HG02763 (cell line): ENCODE measurements around the gene MAK.
A peak's percentile ranks its signal among the peaks of the same experiment; 100 is the strongest.
"Not testable (repeated sequence)": the region's sequence is repeated elsewhere in the genome, so short reads cannot be mapped to it uniquely, and the experiment has no call there.

Source experiments
- ATAC-seq: cut with Tn5 transposase; IDR thresholded peaks from one replicate; pipeline ENCODE4 v1.9.1; 2021; ENCODE audit warnings: mild to moderate bottlenecking, moderate library complexity; ENCODE audit not compliant: unreplicated experiment

The MAK gene

DNA sequence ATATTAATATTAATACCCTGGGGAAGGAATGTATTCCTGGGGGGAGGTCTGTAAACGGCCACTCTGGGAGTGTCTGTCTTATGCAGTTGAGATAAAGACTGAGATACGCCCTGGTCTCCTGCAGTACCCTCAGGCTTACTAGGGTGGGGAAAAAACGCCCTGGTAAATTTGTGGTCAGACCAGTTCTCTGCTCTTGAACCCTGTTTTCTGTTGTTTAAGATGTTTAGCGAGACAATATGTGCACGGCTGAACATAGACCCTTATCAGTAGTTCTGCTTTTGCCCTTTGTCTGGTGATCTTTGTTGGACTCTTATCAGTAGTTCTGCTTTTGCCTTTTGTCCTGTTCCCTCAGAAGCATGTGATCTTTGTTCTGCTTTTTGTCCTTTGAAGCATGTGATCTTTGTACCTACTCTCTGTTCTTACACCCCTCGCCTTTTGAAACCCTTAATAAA is 15.5 kb upstream of the MAK start:
- not testable (repeated sequence) for ATAC-seq

DNA sequence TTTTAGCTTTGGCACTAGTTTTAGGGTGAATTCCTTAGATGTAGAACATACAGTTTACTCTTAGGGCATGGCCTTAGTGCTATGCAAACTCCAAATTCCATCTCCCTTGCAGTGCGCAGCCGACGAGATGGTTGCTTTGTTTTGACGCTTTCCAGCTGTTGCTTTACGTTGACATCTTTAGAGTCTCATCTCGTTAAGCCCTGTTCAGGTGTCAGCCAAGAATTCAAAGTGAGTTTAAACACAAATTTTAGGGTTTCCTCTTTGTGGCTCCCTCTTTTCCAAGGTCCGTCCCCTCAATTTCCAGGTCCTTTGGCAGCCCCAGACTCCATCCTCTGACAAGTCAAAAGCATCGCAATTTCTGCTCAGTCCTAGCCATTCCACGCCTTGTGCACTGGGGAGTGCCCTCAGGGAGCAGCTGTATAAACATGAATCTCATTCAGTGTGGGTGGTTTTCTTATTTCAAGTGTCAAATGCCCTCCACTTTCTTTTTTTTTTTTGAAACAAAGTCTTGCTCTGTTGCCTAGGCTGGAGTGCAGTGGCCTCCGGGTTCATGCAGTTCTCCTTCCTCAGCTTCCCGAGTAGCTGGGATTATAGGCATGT is 14.1 kb upstream of the MAK start:
- ATAC-seq = no peak

DNA sequence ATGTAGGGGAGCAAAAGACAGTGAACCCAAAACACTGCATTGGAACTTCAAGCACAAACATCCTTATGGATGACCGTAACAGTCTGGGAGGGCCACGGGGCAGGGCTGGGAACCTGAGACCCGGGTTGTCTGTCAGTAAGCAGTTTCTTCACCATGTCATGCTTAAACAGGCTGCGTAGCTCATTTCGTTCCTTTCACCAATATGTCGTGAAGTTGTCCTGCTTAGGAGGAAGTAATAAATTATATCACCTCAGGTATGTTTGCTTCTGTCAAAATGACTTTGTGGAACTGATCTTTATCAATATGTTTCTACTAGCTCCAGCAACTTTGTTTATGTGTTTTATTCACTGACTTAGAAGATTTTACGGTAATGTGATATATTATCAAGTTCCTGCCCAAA is 12.4 kb upstream of the MAK start:
- ATAC-seq = no peak

DNA sequence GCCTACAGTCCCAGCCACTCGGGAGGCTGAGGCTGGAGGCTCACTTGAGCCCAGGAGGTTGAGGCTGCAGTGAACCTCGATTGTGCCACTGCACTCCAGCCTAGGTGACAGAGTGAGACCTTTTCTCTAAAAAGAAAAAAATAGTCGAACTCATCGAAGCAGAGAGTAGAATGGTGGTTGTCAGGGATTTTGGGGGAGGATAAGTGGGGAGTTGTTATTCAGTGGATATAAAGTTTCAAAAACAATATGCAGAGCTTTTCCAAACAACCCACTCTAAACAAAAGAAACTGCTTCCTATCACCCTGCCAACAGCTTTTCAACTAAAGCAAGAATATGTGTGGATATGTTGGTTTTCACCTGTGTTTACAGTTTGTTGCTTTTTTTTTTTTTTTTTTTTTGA is 11.6 kb upstream of the MAK start:
- no peak for ATAC-seq

DNA sequence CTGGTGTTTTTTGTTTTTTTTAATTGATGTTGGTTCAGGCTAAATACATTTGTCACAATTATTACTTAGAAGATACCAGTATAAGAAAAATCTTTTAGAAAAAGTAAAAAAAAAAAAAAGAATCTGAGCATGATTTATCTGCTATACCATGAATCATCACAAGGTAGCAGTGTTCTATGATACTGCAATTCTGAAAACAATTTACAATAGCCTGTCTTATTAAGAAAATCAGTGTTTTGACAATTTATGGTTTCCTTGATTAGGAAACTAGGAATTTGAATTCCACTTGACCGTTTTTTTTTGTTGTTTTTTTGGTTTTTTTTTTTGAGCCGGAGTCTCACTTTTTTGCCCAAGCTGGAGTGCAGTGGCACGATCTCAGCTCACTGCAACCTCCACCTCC is 9.3 kb upstream of the MAK start:
- no peak for ATAC-seq

DNA sequence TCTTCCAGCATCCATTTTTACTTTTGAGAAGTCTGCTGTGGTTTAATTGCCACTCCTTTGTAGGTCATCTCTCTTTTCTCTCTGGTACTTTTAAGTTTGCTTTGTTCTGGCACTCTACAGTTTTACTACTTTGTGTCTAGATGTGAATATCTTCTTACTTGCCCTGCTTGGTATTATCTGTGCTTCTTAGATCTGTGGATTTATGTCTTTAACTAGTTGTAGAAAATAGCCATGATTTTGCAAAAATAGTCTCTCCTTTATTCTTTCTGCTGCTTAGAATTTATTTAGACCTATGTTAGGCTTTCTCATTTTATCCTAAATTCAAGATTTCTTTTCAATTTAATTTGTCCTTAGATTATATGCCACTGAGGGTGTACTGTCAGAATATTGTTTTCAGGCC is 5.2 kb upstream of the MAK start:
- no peak for ATAC-seq

DNA sequence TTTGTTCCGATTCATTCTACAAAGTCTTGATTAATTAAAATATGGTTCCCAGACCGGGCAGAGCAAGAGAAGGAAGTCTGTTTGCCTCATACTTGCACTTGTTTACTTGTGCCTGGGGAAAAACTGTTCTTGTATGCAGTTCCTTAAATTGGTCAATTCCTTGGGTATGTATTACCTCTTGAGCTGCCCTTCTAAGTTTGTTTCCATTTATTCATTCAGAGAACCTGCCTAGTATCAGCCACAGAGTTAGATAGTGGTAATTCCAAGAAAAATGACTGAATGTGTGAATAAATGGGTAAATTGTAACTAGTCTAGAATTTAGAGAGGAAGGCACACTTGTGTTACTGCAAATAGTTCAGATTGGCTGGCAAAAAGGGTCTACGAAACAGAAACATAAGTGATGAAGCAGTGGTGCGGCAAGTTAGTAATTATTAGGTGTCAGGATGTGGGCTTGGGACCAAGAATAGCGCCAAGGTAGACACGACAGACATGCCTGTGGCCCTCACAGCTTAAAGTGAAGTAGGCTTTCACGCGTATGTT is 525 bp upstream of the MAK start:
- peak; percentile 63 for ATAC-seq

DNA sequence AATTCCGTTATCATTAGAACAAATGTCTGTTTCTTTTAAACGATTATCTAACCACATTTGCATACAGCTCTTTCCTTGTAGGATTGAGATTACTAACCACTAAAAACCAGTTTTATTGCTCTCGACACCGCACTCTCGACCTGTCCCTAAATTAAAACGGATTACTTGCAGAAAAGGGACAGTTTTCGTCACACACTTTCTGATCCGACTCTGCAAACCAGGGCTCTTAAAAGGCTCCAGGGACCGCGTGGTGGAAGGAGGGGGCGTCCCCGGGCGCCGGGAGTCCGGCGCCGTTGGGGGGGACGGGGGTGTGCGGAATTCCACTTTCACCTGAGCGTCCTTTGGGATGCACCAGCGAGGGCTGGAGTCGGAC is 731 bp downstream of the MAK start:
- no peak for ATAC-seq

DNA sequence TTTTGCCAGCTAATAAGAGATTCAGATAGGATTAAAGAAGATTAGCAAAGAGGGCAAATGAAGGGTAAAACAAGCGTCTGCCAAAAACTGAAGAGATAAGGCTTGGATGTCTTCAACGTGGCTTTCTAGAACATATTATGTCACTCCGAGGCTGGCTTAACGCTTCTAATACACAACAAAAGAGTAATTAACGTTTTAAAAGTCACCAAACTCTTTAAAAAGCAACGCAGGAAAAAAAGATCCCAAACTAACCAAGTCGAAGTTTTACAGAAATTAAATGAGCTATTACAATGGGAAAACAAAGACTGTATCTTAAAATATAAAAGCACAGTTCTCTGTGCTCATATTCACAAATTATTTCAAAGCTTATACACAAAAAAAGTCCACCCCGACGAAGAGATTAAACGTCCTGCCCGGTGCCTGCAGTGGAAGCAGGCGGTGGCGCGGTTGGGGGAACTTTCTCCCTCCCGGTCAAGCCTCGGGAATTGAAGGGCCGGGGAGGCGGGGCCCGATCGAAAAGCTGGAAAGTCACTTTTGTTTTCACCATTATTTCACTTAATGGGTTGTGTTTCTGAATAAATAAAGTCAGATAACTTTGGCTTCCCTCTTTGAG is 1.2 kb downstream of the MAK start:
- no peak for ATAC-seq

DNA sequence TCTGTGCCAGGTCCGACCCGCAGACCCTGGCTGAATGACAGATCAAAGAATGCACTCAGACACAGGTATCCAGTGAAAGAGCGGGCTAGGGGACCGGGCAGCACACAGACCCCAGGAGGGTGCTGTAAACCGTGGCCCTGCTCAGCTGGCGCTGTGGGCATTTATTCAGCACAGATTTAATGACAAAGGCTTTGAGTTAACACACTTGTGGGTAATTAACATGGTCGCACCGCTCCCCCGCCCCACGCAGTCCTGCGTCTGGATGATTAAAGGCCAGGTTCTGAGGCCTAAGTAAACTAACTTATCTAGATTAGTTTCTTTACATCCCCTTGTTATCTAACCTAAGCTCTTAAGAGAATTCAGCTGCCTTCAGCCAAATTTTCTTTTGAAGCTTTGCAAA is 3.5 kb downstream of the MAK start:
- no peak for ATAC-seq

DNA sequence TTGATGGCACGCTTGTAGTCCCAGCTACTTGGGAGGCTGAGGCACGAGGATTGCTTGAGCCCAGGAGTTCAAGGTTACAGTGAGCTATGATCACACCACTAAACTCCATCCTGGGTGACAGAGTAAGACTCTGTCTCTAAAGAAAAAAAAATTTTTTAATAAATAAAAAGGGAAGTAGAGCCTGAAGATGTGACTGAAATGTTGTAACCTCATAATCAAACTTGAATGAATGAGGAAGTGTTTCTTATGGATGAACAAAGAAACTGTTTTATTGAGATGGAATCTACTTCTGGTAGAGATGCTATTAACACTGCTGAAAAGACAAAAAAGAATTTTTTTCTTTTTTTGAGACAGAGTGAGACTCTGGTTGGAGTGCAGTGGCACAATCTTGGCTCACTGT is 6.7 kb downstream of the MAK start:
- ATAC-seq = no peak

DNA sequence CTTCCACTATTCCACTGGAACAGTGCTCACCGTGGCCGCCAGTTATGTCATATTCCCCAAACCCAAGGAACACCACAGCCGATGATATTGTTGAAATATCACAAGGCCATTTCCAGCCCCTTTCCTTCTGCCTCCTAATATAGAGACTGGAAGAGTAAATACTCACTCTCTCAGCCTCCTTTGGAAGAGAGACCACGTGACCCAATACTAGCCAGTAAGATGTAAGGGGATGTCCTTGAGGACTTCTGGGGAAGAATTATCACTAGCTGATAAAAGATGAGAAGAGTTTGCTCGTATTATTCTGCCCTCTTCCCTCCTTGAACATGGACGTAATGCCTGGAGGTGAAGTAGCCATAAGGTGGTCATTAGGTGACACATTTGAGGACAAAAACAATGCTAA is 13.5 kb downstream of the MAK start:
- no peak for ATAC-seq

DNA sequence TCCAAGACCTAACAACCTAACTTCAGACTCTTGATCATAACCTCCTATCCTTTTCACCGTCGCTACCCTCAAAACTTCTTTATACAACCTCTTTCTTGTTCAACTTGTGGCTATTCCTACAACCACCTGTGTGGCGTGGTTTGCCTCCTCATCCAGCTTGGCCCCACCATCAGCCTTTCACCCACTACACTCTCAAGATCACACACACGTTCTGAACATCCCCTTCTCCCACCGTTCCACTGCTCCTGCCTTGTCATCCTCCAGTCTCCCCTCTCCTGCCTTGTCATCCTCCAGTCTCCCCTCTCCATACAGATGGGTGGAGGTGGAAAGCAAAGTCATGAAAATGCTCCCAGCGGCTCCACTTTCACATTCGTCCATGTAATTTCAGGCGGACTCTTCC is 14.0 kb downstream of the MAK start:
- no peak for ATAC-seq

DNA sequence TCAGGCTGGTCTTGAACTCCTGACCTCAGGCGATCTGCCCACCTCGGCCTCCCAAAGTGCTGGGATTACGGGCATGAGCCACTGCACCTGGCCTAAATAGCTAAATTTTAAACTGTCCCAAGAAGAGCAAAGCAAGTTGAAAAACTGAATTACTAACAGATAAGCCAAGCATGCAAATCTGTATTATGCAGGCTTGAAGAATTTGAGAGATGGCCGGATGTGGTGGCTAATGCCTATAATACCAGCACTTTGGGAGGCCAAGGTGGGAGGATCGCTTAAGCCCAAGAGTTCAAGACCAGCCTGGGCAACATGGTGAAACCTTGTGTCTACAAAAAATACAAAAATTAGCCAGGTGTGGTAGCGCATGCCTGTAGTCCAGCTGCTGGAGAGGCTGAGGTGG is 24.2 kb downstream of the MAK start:
- ATAC-seq = not testable (repeated sequence)

DNA sequence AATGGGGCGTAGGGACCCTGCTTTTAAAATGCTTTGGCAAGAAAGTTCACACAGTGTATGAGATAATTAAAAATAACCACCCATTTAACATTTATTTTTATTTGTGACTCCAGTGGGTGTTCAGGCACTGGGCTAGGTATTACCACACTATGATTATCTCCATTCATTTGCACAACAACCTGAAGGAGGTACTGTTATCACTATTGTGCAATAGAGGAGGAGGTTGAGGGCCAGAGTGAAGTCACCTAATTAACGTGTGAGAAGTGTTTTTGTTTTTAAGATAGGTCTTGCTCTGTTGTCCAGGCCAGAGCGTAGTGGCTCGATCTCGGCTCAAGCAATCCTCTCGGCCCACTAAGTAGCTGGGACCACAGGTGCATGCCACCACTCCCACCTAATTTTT is 29.2 kb downstream of the MAK start:
- no peak for ATAC-seq

DNA sequence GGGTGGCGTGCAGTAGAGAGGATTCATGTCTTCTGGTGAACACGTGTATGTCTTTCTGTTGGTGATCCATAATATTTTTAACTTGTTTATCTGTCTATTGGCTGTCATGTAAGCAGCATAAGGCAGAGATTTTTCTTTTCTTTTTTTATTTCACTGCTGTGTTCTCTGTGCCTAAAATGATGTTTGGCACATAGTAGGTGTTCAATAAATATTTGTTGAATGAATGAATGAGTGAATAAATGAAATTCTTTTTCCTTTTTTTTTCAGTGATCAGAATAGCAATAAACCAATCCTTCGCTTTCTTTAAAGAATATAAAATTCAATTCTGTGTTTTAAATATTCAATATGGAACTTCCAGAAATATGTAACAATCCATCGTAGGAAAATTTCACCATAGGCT is 30.0 kb downstream of the MAK start:
- no peak for ATAC-seq

DNA sequence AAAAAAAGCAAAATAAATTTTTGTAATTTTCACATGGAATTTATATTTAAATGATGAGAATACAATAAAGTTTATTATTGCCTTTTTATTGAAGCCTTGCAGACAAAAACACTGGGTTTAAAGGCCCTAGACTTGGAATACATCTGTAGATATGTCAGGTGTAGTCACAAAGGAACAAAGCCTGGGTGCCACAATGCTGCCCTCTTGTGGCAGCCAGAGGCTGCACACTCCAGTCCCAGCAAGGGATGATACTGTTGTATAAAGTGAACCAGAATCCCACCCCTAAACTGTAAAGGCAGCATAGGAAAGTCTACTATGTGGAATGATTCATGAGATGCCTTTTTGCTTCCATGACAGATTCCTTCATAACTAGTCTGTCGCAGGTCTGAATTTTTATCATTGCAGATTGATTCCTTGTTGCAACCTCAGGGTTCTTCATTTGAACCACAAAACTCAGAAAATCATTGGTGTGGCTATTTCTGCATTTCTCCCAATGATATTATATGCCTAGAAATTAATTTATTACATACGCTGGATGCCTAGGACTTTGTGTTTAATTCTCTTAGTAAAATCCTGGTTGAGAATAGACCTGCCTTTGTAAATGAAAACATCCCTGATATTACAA is 37.0 kb downstream of the MAK start:
- peak; percentile 87 for ATAC-seq

DNA sequence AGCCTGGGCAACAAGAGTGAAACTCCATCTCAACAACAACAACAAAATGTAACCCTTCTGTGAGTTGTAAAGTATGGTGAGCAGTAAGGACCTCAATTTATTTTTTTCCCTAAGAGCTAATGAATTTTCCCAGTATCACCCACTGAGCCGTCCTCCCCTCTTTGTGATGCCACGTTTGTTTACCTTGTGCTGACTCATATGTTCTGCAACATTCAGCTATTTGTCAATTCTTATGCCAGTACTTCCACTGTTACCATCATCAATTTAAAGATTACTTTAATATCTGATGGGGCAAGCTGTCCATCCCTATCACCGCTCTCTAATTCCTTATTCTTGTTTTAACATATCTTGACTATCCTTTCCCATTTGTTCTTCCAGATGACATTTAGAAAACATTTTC is 37.5 kb downstream of the MAK start:
- no peak for ATAC-seq

DNA sequence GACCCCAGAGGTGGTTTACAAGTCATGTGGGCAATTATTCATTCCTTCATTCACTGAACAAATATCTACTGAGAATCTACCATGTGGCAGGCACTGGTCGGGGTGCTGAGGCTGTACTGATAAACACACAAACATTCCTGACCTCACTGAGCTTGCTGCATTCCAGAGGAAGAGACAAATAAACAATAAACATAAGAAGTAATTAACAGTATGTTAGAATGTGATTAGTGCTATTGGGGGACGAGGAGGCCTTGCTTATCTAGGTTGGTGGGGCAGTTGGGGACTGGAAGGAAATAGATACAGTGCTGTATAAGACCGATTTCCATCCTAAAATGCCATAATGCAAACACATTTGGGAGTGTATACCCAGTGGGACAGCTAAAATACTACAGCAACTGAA is 44.1 kb downstream of the MAK start:
- no peak for ATAC-seq

DNA sequence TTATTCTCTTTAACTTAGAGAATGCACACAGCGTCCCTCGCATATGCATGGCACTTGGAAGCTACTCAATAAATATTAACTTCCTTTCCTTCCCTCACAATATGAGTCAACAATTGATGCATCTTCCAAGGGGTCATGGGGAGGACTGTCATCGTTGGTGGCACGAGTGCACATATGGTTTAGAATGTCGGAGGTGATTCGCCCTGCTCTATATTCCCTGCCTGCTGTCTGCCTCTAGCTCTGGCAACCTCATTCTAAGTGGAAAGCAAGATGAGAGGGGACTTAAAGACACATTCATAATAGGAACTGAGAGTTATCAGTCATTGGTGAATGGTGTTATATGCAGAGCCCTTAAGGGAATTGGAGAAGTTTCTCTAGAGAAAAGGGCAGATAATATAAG is 44.6 kb downstream of the MAK start:
- no peak for ATAC-seq

DNA sequence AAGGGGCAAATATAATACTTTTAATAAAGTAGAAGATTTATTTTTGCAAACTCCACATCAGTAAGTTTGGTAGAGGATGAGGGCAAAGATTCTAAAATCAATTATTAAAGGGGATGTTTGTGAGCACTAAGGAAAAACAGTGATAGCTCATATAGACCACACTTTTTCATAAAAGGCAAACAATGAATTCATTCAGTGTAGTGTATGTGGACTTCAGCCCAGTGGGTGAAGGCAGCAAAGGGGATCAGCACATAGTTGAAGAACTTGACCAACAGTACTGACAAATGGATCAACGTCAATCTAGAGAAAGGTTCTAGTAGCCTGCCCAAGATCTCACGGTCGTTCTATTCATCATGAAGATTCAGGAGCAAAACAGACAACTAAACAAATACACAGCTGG is 45.3 kb downstream of the MAK start:
- ATAC-seq = no peak

DNA sequence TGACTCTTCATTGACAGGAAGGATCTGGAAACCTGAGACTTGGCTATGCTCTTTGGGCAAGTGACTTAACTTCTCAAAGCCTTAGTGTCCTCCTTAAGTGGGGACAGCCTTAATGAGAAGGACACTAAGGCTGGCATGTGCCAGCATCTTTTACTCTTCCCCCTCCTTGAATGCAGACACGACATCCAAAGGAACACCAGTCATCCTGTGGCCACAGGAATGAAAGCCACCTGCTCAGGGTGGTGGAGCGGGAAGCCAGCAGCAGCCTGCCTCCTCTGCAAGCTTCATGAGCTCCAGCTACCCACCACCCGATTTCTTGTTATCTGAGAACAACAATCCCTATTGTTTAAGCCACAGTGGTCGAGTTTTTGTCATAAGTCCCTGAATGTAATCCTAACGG is 46.2 kb downstream of the MAK start:
- ATAC-seq = no peak

DNA sequence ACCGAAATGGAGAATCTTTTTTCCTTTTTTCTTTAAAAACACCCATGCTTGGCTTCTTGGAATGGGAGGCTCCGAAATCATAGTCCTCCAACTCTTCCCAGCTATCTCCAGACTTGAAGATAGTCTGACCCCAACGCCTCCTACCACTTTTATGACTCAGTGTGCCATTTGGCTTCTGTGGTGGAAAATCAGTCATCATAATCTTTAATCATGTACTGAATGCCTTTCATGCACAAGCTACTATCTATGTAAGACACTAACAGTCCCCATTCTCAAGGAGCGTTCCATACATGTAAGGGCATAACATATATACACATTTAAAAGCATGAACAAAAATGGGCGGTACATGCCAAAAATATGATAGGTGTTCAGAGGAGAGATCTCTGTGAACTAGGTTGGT is 46.7 kb downstream of the MAK start:
- ATAC-seq = no peak
